IMR-90 (cell line): Measurements from ENCODE around the gene LRIT1. TPM values are rescaled to one million over a fixed set of nuclear protein-coding genes. Genes with fewer than 3 reads are reported as not detected.
A peak's percentile ranks its signal among the peaks of the same experiment; 100 is the strongest.

ENCODE experiments used
- ATAC-seq: fragments of 200-7000 bp; cut with Tn5 transposase; 2 replicates; pipeline ENCODE4 v1.9.1; 2020; ENCODE audit warnings: low read depth, mild to moderate bottlenecking, moderate library complexity
- BruUV-seq: library from RNA; stranded (reverse); fragments of 400-500 nt; replicated peaks from 2 replicates; lab custom pipeline; 2021; lab: Mats Ljungman, UMichigan
- CTCF ChIA-PET: fragments of 300-600 bp; formaldehyde crosslinking; extraction: SDS; loops from one replicate; lab custom pipeline; 2021; ENCODE audit warnings: antibody characterized with exemption; lab: Yijun Ruan, JAX
- POLR2A ChIA-PET: fragments of 300-600 bp; sonication (Branson Sonifier 250); formaldehyde crosslinking; loops from one replicate; lab custom pipeline; 2022; ENCODE audit warnings: antibody characterized with exemption; ENCODE audit not compliant: unreplicated experiment; lab: Charles Lee
- DNase-seq: peaks from one replicate; pipeline ENCODE4 v3.0.0; 2013
- H2AFZ ChIP-seq: replicated peaks from 2 replicates; pipeline ENCODE3; 2013; ENCODE audit warnings: low read length, mild to moderate bottlenecking; ENCODE audit not compliant: poor library complexity
- H2AK5ac ChIP-seq: 2 replicates; pipeline ENCODE4 v1.6.1; 2013; ENCODE audit warnings: low read depth, low read length, inconsistent platforms
- H2AK9ac ChIP-seq: replicated peaks from 2 replicates; pipeline ENCODE3; 2013; ENCODE audit warnings: mild to moderate bottlenecking, low read depth, low read length, moderate library complexity; ENCODE audit not compliant: poor library complexity
- H2BK120ac ChIP-seq: 2 replicates; pipeline ENCODE4 v1.6.1; 2013; ENCODE audit warnings: low read depth, low read length, inconsistent platforms
- H2BK15ac ChIP-seq: 3 replicates; pipeline ENCODE4 v1.6.1; 2013; ENCODE audit warnings: low read depth, low read length, inconsistent platforms
- H2BK20ac ChIP-seq: 2 replicates; pipeline ENCODE4 v1.6.1; 2013; ENCODE audit warnings: low read depth, mild to moderate bottlenecking, inconsistent platforms, low read length, moderate library complexity
- H2BK5ac ChIP-seq: 2 replicates; pipeline ENCODE4 v1.6.1; 2013; ENCODE audit warnings: mild to moderate bottlenecking, low read depth, low read length, inconsistent platforms; ENCODE audit not compliant: poor library complexity, severe bottlenecking
- H3K14ac ChIP-seq: replicated peaks from 2 replicates; pipeline ENCODE4 v1.6.1; 2013; ENCODE audit warnings: low read depth, low read length, inconsistent platforms
- H3K18ac ChIP-seq: 2 replicates; pipeline ENCODE4 v1.6.1; 2013; ENCODE audit warnings: low read depth, low read length, control low read depth
- H3K23ac ChIP-seq: 2 replicates; pipeline ENCODE4 v1.6.1; 2013; ENCODE audit warnings: low read depth, low read length, inconsistent platforms
- H3K27ac ChIP-seq: 2 replicates; pipeline ENCODE4 v1.5.1; 2013; ENCODE audit warnings: mild to moderate bottlenecking, control low read depth, low read length; ENCODE audit not compliant: insufficient read depth
- H3K27me3 ChIP-seq: 2 replicates; pipeline ENCODE4 v1.6.1; 2013; ENCODE audit warnings: low read length; ENCODE audit not compliant: control insufficient read depth, insufficient read depth
- H3K36me3 ChIP-seq: 2 replicates; pipeline ENCODE4 v1.6.1; 2013; ENCODE audit warnings: low read length, mixed read lengths; ENCODE audit not compliant: control insufficient read depth, insufficient read depth
- H3K4ac ChIP-seq: 2 replicates; pipeline ENCODE4 v1.6.1; 2013; ENCODE audit warnings: low read depth, low read length, inconsistent platforms
- H3K4me1 ChIP-seq: 2 replicates; pipeline ENCODE4 v1.6.1; 2013; ENCODE audit warnings: low read length, mixed read lengths; ENCODE audit not compliant: control insufficient read depth, insufficient read depth
- H3K4me2 ChIP-seq: 2 replicates; pipeline ENCODE4 v1.6.1; 2013; ENCODE audit warnings: low read depth, mild to moderate bottlenecking, control low read depth, low read length, moderate library complexity
- H3K4me3 ChIP-seq: 2 replicates; pipeline ENCODE4 v1.5.1; 2013; ENCODE audit warnings: low read depth, mild to moderate bottlenecking, control low read depth, low read length, moderate library complexity; ENCODE audit not compliant: insufficient read depth
- H3K56ac ChIP-seq: 2 replicates; pipeline ENCODE4 v1.6.1; 2013; ENCODE audit warnings: low read length, inconsistent platforms; ENCODE audit not compliant: insufficient read depth; ENCODE audit errors: extremely low read depth
- H3K79me1 ChIP-seq, 2 experiments: 2 replicates each; pipeline ENCODE4 v1.6.1; 2013; ENCODE audit warnings: low read length in 2 of 2, inconsistent platforms in 1 of 2, low read depth in 1 of 2
- H3K9ac ChIP-seq: 2 replicates; pipeline ENCODE4 v1.6.1; 2013; ENCODE audit warnings: low read depth, low read length, control low read depth
- H3K9me1 ChIP-seq: 2 replicates; pipeline ENCODE4 v1.6.1; 2013; ENCODE audit warnings: low read length, inconsistent platforms; ENCODE audit not compliant: insufficient read depth
- H3K9me3 ChIP-seq: 2 replicates; pipeline ENCODE4 v1.6.1; 2013; ENCODE audit warnings: low read length; ENCODE audit not compliant: control insufficient read depth, insufficient read depth
- H4K20me1 ChIP-seq: 2 replicates; pipeline ENCODE4 v1.6.1; 2013; ENCODE audit warnings: low read length, inconsistent platforms; ENCODE audit not compliant: insufficient read depth
- H4K5ac ChIP-seq: 2 replicates; pipeline ENCODE4 v1.6.1; 2013; ENCODE audit warnings: mild to moderate bottlenecking, low read depth, low read length, control low read depth
- H4K8ac ChIP-seq, 2 experiments: 2 replicates each; pipeline ENCODE4 v1.6.1; 2013; ENCODE audit warnings: low read depth in 2 of 2, low read length in 2 of 2, control low read depth in 1 of 2, inconsistent platforms in 1 of 2
- H4K91ac ChIP-seq: 2 replicates; pipeline ENCODE4 v1.6.1; 2013; ENCODE audit warnings: low read depth, low read length, inconsistent platforms; ENCODE audit not compliant: insufficient read depth
- CHD1 ChIP-seq: IDR thresholded peaks from 2 replicates; pipeline ENCODE4 v1.6.1; 2012; ENCODE audit warnings: low read depth, low read length, improper control_type of control experiment
- FOS ChIP-seq: fragments of 150-350 bp; IDR thresholded peaks from 2 replicates; pipeline ENCODE4 v1.6.1; 2016; ENCODE audit warnings: low read depth, low read length
- MAFK ChIP-seq: IDR thresholded peaks from 2 replicates; pipeline ENCODE4 v1.6.1; 2012; ENCODE audit warnings: low read depth, low read length, improper control_type of control experiment
- RAD21 ChIP-seq: IDR thresholded peaks from 2 replicates; pipeline ENCODE4 v1.6.1; 2012; ENCODE audit warnings: low read length, improper control_type of control experiment
- SMC3 ChIP-seq: fragments of 150-350 bp; IDR thresholded peaks from 2 replicates; pipeline ENCODE4 v1.6.1; 2016; ENCODE audit warnings: low read depth, mild to moderate bottlenecking, antibody characterized with exemption, low read length, moderate library complexity
- WGBS, 2 experiments: methylation state at CpG; one replicate each; pipeline versions ENCODE4 v1.1.5 to v1.1.7; 2013; ENCODE audit warnings: missing lambda C conversion rate in 2 of 2; ENCODE audit not compliant: insufficient read length in 1 of 2; ENCODE audit errors: extremely low coverage in 2 of 2; 5-methylcytosine and 5-hydroxymethylcytosine counted together
- dilution Hi-C: fragments of 300-500 bp; cut with HindIII; formaldehyde crosslinking; loops from one replicate; pipeline ENCODE4 v1.14.3; 2018; ENCODE audit warnings: low sequenced_read_pairs; ENCODE audit not compliant: unreplicated experiment
- in situ Hi-C: fragments of 300-500 bp; cut with MboI; formaldehyde crosslinking; loops from 3 replicates; pipeline ENCODE4 v1.14.3; 2019; ENCODE audit warnings: low sequenced_read_pairs, inconsistent platforms, mixed read lengths
- intact Hi-C: fragments of 100-400 bp; cut with micrococcal nuclease; formaldehyde crosslinking; loops from 2 replicates; pipeline ENCODE4 v1.10.0; 2022
- polyA plus RNA-seq, 3 experiments: library from polyadenylated mRNA; depleted of rRNA; stranded (reverse); fragments of >200 nt; gene quantifications; 2 replicates each; pipeline ENCODE4 v1.2.3, GENCODE V29; 2012; ENCODE audit warnings: low replicate concordance in 1 of 3
- total RNA-seq: library from RNA; depleted of rRNA; stranded (reverse); fragments of >200 nt; gene quantifications from 2 replicates; pipeline ENCODE4 v1.2.3, GENCODE V29; 2012
- TF ChIP-seq, protein P1 (sequence below): conservative IDR thresholded peaks from 2 replicates; pipeline ENCODE4 v1.5.1; 2012; ENCODE audit warnings: mild to moderate bottlenecking, low read depth, low read length, improper control_type of control experiment

The LRIT1 gene
- total and polyA plus RNA-seq, 2 of the 4 experiments (the other 2 are of a cell fraction): not detected

DNA sequence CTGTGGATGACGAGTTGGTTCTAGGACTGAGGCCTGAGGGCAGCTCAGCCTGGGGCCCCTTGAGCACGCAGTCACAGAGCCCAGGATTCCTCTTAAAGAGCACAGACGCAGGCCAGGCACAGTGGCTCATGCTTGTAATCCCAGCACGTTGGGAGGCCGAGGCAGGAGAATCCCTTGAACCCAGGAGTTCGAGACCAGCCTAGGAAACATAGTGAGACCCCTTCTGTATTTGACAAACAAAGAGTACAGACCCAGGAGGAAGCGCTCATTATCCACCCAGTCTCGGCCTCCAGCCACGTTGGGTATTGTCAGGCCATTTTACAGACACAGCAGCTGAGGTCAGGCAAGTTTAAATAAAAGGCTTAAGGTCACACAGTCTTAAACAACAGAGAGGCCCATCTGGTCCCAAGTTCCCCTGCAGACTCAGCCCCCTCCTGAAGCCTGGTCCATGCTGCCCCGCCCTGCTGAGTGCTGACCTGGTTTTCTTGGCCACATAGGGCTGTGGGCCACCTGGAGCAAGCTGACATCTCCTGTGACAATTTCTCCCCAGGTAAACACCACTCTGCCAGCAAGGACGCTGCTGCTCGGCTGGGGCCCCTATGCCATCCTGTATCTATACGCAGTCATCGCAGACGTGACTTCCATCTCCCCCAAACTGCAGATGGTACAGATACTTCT is 16.1 kb upstream of the LRIT1 start (continued):
- TF ChIP-seq FOS: no peak

DNA sequence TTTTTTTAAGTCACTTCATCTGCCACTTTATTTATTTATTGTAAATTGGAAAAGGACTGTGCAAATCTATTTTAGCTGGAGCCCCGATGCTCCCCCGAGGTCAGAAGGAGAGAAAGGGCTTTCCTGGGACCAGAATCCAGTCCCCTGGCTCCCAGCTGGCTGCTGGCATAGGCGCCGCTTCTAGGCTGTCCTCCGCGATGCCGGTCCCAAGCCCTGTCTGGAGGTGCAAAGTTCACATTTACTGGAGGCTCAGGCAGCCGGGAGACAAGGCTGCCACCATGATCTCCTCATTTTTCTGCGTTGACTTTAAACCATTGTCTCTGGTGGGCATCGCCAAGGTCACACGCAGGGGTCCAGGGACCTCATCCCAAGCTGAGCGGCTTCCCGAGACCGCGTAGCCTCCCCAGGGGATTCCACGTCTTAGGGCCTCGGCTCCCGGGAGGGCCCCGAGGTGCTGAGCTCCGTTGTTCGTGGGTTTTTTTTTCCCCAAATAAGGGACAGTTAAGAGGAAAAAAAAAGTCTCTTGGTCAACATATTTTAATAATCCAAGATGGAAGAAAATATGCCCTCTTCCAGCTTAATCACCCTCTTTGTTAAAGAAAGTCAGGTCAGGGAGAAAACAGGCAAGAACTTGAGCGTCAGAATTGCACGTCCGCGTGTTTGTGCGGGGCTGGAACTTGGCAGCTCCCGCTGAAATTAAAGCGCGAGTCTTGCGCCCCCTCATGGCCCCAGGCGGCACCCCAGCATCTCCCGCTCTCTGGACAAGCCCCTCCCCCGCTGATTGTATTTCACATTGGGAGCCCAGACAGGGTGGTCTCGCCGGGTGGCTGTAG is 15.4 kb upstream of the LRIT1 start:
- H4K5ac ChIP-seq: no peak overlapping the region
- no peak overlapping the region for H3K4me3 ChIP-seq
- H3K4ac ChIP-seq: no peak overlapping the region
- H2BK120ac ChIP-seq: no peak overlapping the region
- H3K27ac ChIP-seq: no peak overlapping the region
- dilution Hi-C loops: no loop called here
- no peak overlapping the region for H2BK15ac ChIP-seq
- H3K27me3 ChIP-seq: peaks cover 29% of the 10 kb centered on the region
- no peaks in the 10 kb centered on the region for H4K20me1 ChIP-seq
- H3K9ac ChIP-seq: no peak overlapping the region
- H3K36me3 ChIP-seq: no peaks in the 10 kb centered on the region
- no peak overlapping the region for H2BK5ac ChIP-seq
- H2AK9ac ChIP-seq: no peak overlapping the region
- H3K14ac ChIP-seq: no peak overlapping the region
- no peaks in the 10 kb centered on the region; the same call in 1 of the 2 replicates for H3K9me1 ChIP-seq
- DNase-seq (peak; percentile 51), ATAC-seq (peak; percentile 88)
- no peaks in the 10 kb centered on the region for H3K79me1 ChIP-seq
- in situ Hi-C loops: no loop called here
- WGBS, 2 experiments: 55% methylated on average over 6 of the region's 35 CpGs; no CpG with 5 or more reads in 1 of the 2 experiments
- H3K23ac ChIP-seq: no peak overlapping the region
- POLR2A ChIA-PET: no interaction called here
- no peaks in the 10 kb centered on the region for H3K4me1 ChIP-seq
- H3K9me3 ChIP-seq: 0 out of 2 replicates have a peak, but pooled peaks cover 2% of the 10 kb centered on the region
- no TSS peak for BruUV-seq
- no peak overlapping the region for H4K8ac ChIP-seq
- H2AFZ ChIP-seq: peak overlapping the region; percentile 82
- no peak overlapping the region for H4K91ac ChIP-seq
- H3K18ac ChIP-seq: no peak overlapping the region
- CTCF ChIA-PET: interaction anchor here (0.5 to 1.3 kb wide), 10 partner anchors 10 to 281 kb away, joined by 3 to 7 read pairs (median 3); no protein-coding TSS in a partner anchor
- no peak overlapping the region for H3K56ac ChIP-seq
- H3K4me2 ChIP-seq: no peak overlapping the region; the same call in 1 of the 2 replicates
- TF ChIP-seq CHD1 (no peak), MAFK (no peak), SMC3 (peak; percentile 38), RAD21 (peak; percentile 49), FOS (no peak)
- TF ChIP-seq, protein P1, sequence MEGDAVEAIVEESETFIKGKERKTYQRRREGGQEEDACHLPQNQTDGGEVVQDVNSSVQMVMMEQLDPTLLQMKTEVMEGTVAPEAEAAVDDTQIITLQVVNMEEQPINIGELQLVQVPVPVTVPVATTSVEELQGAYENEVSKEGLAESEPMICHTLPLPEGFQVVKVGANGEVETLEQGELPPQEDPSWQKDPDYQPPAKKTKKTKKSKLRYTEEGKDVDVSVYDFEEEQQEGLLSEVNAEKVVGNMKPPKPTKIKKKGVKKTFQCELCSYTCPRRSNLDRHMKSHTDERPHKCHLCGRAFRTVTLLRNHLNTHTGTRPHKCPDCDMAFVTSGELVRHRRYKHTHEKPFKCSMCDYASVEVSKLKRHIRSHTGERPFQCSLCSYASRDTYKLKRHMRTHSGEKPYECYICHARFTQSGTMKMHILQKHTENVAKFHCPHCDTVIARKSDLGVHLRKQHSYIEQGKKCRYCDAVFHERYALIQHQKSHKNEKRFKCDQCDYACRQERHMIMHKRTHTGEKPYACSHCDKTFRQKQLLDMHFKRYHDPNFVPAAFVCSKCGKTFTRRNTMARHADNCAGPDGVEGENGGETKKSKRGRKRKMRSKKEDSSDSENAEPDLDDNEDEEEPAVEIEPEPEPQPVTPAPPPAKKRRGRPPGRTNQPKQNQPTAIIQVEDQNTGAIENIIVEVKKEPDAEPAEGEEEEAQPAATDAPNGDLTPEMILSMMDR: peak; percentile 68
- intact Hi-C loops: loop anchor here (10.0 kb wide), 1 partner anchor 112 kb away; no protein-coding TSS in a partner anchor
- no peak overlapping the region for H2BK20ac ChIP-seq
- H2AK5ac ChIP-seq: no peak overlapping the region
